ENCODE data around the gene SNRNP35. TPM values are rescaled to one million over a fixed set of nuclear protein-coding genes. Genes with fewer than 3 reads are reported as not detected.
A peak's percentile ranks its signal among the peaks of the same experiment; 100 is the strongest.
"Not testable (repeated sequence)": the region's sequence is repeated elsewhere in the genome, so short reads cannot be mapped to it uniquely, and the experiment has no call there.

SNRNP35 gene, protein sequence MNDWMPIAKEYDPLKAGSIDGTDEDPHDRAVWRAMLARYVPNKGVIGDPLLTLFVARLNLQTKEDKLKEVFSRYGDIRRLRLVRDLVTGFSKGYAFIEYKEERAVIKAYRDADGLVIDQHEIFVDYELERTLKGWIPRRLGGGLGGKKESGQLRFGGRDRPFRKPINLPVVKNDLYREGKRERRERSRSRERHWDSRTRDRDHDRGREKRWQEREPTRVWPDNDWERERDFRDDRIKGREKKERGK
- total RNA-seq = 10 to 100 TPM; 22.6 to 40.4 (median 23.5) TPM

DNA sequence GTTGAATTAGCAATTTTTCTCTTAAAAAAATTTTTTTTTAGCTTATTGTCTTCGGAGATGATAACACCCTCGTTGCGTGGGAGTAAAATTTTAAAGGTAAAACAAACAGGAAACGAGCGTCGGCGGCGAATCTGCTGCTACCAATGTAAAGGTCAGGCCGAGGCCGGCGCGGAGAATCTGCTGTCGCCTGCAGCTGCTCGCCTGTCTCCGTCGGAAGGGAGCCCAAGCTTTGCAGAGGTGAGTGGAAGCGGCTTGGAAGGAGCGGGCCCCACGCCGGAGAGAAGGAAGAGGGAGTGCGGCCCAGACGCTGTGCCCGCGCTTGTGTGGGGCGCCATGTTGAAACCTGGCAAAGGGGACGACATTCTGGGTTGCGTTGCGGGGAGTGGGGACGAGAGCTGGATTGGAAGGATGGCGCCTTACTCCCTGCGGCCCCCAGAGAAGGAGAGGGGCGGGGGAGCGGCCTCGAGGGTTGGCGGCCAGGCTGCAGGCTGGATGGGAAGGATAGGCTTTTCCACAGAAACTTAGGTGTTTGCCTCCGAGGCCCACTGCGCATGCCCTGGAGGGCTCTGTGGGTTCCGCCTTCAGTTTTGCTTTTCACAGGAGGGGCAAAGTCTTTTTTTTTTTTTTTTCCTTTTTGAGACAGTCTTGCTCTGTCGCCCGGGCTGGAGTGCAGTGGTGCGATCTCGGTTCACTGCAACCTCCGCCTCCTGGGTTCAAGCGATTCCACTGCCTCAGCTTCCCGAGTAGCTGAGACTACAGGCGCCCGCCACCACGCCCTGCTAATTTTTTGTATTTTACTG is at the start of gene SNRNP35:
TSS of gene SNRNP35 (plus strand) at position 160 of the 800 bp plus-strand sequence. CDS start 7,402 bp downstream, outside the sequence.
- peak; percentile 48 to 71 for DNase-seq
- Histone ChIP-seq H3K4me3 (peak within 1 kb of the TSS; percentile 63 to 98 (median 89)), H3K27ac (peak within 1 kb of the TSS; percentile 86 to 99 (median 98)), H3K9me3 (no peaks in the 10 kb centered on the region), H3K4me1 (peaks cover 8 to 12% of the 10 kb centered on the region in 2 donors), H3K36me3 (no peaks in the 10 kb centered on the region), H3K27me3 (no peaks in the 10 kb centered on the region)
- peak; percentile 51 to 55 for TF ChIP-seq POLR2A (IDR thresholded peaks at IDR 0.05)
- TF ChIP-seq, protein P1, sequence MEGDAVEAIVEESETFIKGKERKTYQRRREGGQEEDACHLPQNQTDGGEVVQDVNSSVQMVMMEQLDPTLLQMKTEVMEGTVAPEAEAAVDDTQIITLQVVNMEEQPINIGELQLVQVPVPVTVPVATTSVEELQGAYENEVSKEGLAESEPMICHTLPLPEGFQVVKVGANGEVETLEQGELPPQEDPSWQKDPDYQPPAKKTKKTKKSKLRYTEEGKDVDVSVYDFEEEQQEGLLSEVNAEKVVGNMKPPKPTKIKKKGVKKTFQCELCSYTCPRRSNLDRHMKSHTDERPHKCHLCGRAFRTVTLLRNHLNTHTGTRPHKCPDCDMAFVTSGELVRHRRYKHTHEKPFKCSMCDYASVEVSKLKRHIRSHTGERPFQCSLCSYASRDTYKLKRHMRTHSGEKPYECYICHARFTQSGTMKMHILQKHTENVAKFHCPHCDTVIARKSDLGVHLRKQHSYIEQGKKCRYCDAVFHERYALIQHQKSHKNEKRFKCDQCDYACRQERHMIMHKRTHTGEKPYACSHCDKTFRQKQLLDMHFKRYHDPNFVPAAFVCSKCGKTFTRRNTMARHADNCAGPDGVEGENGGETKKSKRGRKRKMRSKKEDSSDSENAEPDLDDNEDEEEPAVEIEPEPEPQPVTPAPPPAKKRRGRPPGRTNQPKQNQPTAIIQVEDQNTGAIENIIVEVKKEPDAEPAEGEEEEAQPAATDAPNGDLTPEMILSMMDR (IDR thresholded peaks at IDR 0.05 in 4 of 5, conservative IDR thresholded peaks at IDR 0.05 in 1 of 5) = no peak
- peak; percentile 86 for ATAC-seq
- in situ Hi-C loops (cut with MboI; ENCODE audit: low sequenced_read_pairs in 4 of 4) (loop anchor here in 1 of 4 donors (5.0 kb wide), 1 partner anchor 124 kb away; the partner anchor contains the start of gene TMED2), intact Hi-C loops (cut with DNase I; ENCODE audit: low total_unique reads) (loop anchor here (1.0 to 5.0 kb wide), 4 partner anchors 21 to 126 kb away; partner anchors contain the start of genes RILPL1, RILPL2 and TMED2)

- ATAC-seq; H3K9me3 ChIP-seq; H3K4me3 ChIP-seq; intact Hi-C loops (cut with DNase I; ENCODE audit: low total_unique reads); H3K27me3 ChIP-seq; H3K4me1 ChIP-seq; in situ Hi-C loops (cut with MboI; ENCODE audit: low sequenced_read_pairs in 4 of 4); DNase-seq; H3K27ac ChIP-seq: not testable (repeated sequence)
- H3K36me3 ChIP-seq = peaks cover 0 to 42% of the 10 kb centered on the region in 2 donors
Observed at GRCh38 chr12:123408619-123409018, 49.3 kb upstream of the SNRNP35 start.

- H3K4me1 ChIP-seq; H3K27me3 ChIP-seq; H3K27ac ChIP-seq; intact Hi-C loops (cut with DNase I; ENCODE audit: low total_unique reads); ATAC-seq; H3K4me3 ChIP-seq; H3K9me3 ChIP-seq; in situ Hi-C loops (cut with MboI; ENCODE audit: low sequenced_read_pairs in 4 of 4); DNase-seq: not testable (repeated sequence)
- peaks cover 0 to 34% of the 10 kb centered on the region in 2 donors for H3K36me3 ChIP-seq
Observed at GRCh38 chr12:123409284-123410040, 48.5 kb upstream of the SNRNP35 start.

DNA sequence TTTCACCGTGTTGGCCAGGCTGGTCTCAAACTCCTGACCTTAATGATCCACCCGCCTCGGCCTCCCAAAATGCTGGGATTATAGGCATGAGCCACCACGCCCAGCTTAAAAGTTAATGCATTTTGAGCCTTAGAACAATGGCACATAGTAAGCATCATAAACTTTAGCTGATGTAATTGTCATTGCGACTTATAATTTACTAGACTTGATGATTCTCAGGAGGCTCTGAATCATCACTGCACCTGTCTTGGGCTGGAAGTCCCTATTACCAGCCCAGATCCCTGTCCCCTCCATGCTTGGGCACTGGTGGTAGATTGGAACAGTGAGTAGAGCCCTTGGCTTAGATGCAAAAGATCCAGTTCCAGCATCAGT is 47.9 kb upstream of the SNRNP35 start:
- Histone ChIP-seq H3K27me3 (no peaks in the 10 kb centered on the region), H3K27ac (no peak overlapping the region), H3K4me1 (no peaks in the 10 kb centered on the region), H3K9me3 (no peaks in the 10 kb centered on the region), H3K4me3 (no peak overlapping the region), H3K36me3 (peaks cover 0 to 28% of the 10 kb centered on the region in 2 donors)
- ATAC-seq (no peak), DNase-seq (no peak)
- intact Hi-C loops (cut with DNase I; ENCODE audit: low total_unique reads) (no loop called here), in situ Hi-C loops (cut with MboI; ENCODE audit: low sequenced_read_pairs in 4 of 4) (no loop called here)
- TF ChIP-seq POLR2A (IDR thresholded peaks at IDR 0.05) = no peak
- TF ChIP-seq, protein P1 (IDR thresholded peaks at IDR 0.05 in 4 of 5, conservative IDR thresholded peaks at IDR 0.05 in 1 of 5) = no peak

DNA sequence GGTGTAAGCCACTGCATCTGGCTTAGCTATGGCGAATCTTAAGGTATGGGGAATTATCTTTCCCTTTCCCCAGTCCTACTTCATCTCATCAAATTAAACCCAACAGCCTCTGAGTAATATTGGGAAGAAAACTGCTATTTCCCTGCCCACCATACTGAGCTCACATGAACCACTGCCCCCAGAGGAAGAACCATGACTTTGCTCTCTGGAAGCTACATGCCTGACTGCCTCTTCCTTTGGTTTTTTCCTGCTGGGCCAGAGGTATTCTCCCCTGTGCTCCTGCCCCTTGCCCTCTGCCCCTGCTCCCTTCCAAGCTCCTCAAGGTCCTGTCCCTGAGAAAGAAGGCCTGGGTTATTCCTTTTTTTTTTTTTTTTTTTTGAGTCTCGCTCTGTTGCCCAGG is 36.6 kb upstream of the SNRNP35 start:
- Histone ChIP-seq H3K9me3 (no peaks in the 10 kb centered on the region), H3K4me1 (no peaks in the 10 kb centered on the region), H3K27ac (no peak overlapping the region), H3K27me3 (no peaks in the 10 kb centered on the region), H3K4me3 (no peak overlapping the region), H3K36me3 (peaks cover 0 to 6% of the 10 kb centered on the region in 2 donors)
- TF ChIP-seq, protein P1 (IDR thresholded peaks at IDR 0.05 in 4 of 5, conservative IDR thresholded peaks at IDR 0.05 in 1 of 5) = no peak
- no peak for TF ChIP-seq POLR2A (IDR thresholded peaks at IDR 0.05)
- ATAC-seq (no peak), DNase-seq (no peak)
- in situ Hi-C loops (cut with MboI; ENCODE audit: low sequenced_read_pairs in 4 of 4) = no loop called here
- intact Hi-C loops (cut with DNase I; ENCODE audit: low total_unique reads) = no loop called here
